Thyroid gland (tissue), 4 donors: Measurements from ENCODE around the gene DR1.

Source experiments
- CTCF ChIP-seq, 6 experiments: fragments of 200-600 bp in 3 of 6; fragments of 450-650 bp in 3 of 6; sonication (generic) in 3 of 6; IDR thresholded peaks; one replicate each; pipeline ENCODE4 v1.5.1; 2016 to 2019; ENCODE audit warnings: antibody characterized with exemption in 6 of 6, mild to moderate bottlenecking in 2 of 6, inconsistent platforms in 1 of 6, moderate library complexity in 1 of 6
- POLR2A ChIP-seq, 2 donors: fragments of 450-650 bp; IDR thresholded peaks; one replicate each; pipeline ENCODE4 v1.6.1; 2017; ENCODE audit warnings: antibody characterized with exemption in 2 of 2, mild to moderate bottlenecking in 2 of 2, moderate library complexity in 1 of 2

GRCh38 chr1:93395195-93395594 is 49.5 kb downstream of the DR1 start:
- TF ChIP-seq POLR2A (IDR thresholded peaks at IDR 0.05) (no peak), CTCF (IDR thresholded peaks at IDR 0.05) (no peak)
